NCI-H774 (cell line): Measurements from ENCODE around the gene KL.

ENCODE experiments used
- DNase-seq: peaks from one replicate; lab custom pipeline; 2025; lab: John Stamatoyannopoulos, UW

The KL gene

GRCh38 chr13:33004511-33004910 is 11.7 kb upstream of the KL start:
- DNase-seq, result no peak

GRCh38 chr13:33006134-33006533 is 10.1 kb upstream of the KL start:
- DNase-seq, result no peak

GRCh38 chr13:33006638-33007037 is 9.6 kb upstream of the KL start:
- DNase-seq, result no peak

GRCh38 chr13:33007237-33007636 is 9.0 kb upstream of the KL start:
- no peak for DNase-seq

GRCh38 chr13:33007950-33008349 is 8.3 kb upstream of the KL start:
- no peak for DNase-seq

GRCh38 chr13:33008946-33009722 is 7.1 kb upstream of the KL start:
- DNase-seq, result no peak

GRCh38 chr13:33011828-33012470 is 4.3 kb upstream of the KL start:
- DNase-seq, result no peak

GRCh38 chr13:33014291-33014690 is 1.9 kb upstream of the KL start:
- DNase-seq, result no peak

- no peak for DNase-seq
Measured at GRCh38 chr13:33015241-33015668, 968 bp upstream of the KL start.

- DNase-seq, result no peak
Measured at GRCh38 chr13:33015791-33016323, 366 bp upstream of the KL start.

GRCh38 chr13:33017323-33017929 is 1.2 kb downstream of the KL start:
- DNase-seq, result no peak

GRCh38 chr13:33018886-33019285 is 2.7 kb downstream of the KL start:
- no peak for DNase-seq

- DNase-seq, result no peak
Measured at GRCh38 chr13:33022986-33023385, 6.8 kb downstream of the KL start.

- DNase-seq, result no peak
Measured at GRCh38 chr13:33025220-33025744, 9.1 kb downstream of the KL start.

GRCh38 chr13:33026489-33027152 is 10.4 kb downstream of the KL start:
- DNase-seq, result no peak

GRCh38 chr13:33028620-33029019 is 12.4 kb downstream of the KL start:
- no peak for DNase-seq

GRCh38 chr13:33031277-33031676 is 15.1 kb downstream of the KL start:
- DNase-seq, result no peak

- DNase-seq, result no peak
Measured at GRCh38 chr13:33032037-33032625, 15.9 kb downstream of the KL start.

- DNase-seq, result no peak
Measured at GRCh38 chr13:33033051-33033812, 17.0 kb downstream of the KL start.

GRCh38 chr13:33033986-33034385 is 17.8 kb downstream of the KL start:
- no peak for DNase-seq

- DNase-seq, result no peak
Measured at GRCh38 chr13:33034882-33035520, 18.8 kb downstream of the KL start.
